IMR-90 (cell line): ENCODE results near the gene MLANA. TPM values are rescaled to one million over a fixed set of nuclear protein-coding genes. Genes with fewer than 3 reads are reported as not detected.

Experiments used
- ATAC-seq: fragments of 200-7000 bp; cut with Tn5 transposase; 2 replicates; pipeline ENCODE4 v1.9.1; 2020; ENCODE audit warnings: low read depth, mild to moderate bottlenecking, moderate library complexity
- BruUV-seq: library from RNA; stranded (reverse); fragments of 400-500 nt; replicated peaks from 2 replicates; lab custom pipeline; 2021; lab: Mats Ljungman, UMichigan
- CTCF ChIA-PET: fragments of 300-600 bp; formaldehyde crosslinking; extraction: SDS; loops from one replicate; lab custom pipeline; 2021; ENCODE audit warnings: antibody characterized with exemption; lab: Yijun Ruan, JAX
- POLR2A ChIA-PET: fragments of 300-600 bp; sonication (Branson Sonifier 250); formaldehyde crosslinking; loops from one replicate; lab custom pipeline; 2022; ENCODE audit warnings: antibody characterized with exemption; ENCODE audit not compliant: unreplicated experiment; lab: Charles Lee
- DNase-seq: peaks from one replicate; pipeline ENCODE4 v3.0.0; 2013
- H2AFZ ChIP-seq: replicated peaks from 2 replicates; pipeline ENCODE3; 2013; ENCODE audit warnings: low read length, mild to moderate bottlenecking; ENCODE audit not compliant: poor library complexity
- H2AK5ac ChIP-seq: 2 replicates; pipeline ENCODE4 v1.6.1; 2013; ENCODE audit warnings: low read depth, low read length, inconsistent platforms
- H2AK9ac ChIP-seq: replicated peaks from 2 replicates; pipeline ENCODE3; 2013; ENCODE audit warnings: mild to moderate bottlenecking, low read depth, low read length, moderate library complexity; ENCODE audit not compliant: poor library complexity
- H2BK120ac ChIP-seq: 2 replicates; pipeline ENCODE4 v1.6.1; 2013; ENCODE audit warnings: low read depth, low read length, inconsistent platforms
- H2BK15ac ChIP-seq: 3 replicates; pipeline ENCODE4 v1.6.1; 2013; ENCODE audit warnings: low read depth, low read length, inconsistent platforms
- H2BK20ac ChIP-seq: 2 replicates; pipeline ENCODE4 v1.6.1; 2013; ENCODE audit warnings: low read depth, mild to moderate bottlenecking, inconsistent platforms, low read length, moderate library complexity
- H2BK5ac ChIP-seq: 2 replicates; pipeline ENCODE4 v1.6.1; 2013; ENCODE audit warnings: mild to moderate bottlenecking, low read depth, low read length, inconsistent platforms; ENCODE audit not compliant: poor library complexity, severe bottlenecking
- H3K14ac ChIP-seq: replicated peaks from 2 replicates; pipeline ENCODE4 v1.6.1; 2013; ENCODE audit warnings: low read depth, low read length, inconsistent platforms
- H3K18ac ChIP-seq: 2 replicates; pipeline ENCODE4 v1.6.1; 2013; ENCODE audit warnings: low read depth, low read length, control low read depth
- H3K23ac ChIP-seq: 2 replicates; pipeline ENCODE4 v1.6.1; 2013; ENCODE audit warnings: low read depth, low read length, inconsistent platforms
- H3K27ac ChIP-seq: 2 replicates; pipeline ENCODE4 v1.5.1; 2013; ENCODE audit warnings: mild to moderate bottlenecking, control low read depth, low read length; ENCODE audit not compliant: insufficient read depth
- H3K27me3 ChIP-seq: 2 replicates; pipeline ENCODE4 v1.6.1; 2013; ENCODE audit warnings: low read length; ENCODE audit not compliant: control insufficient read depth, insufficient read depth
- H3K36me3 ChIP-seq: 2 replicates; pipeline ENCODE4 v1.6.1; 2013; ENCODE audit warnings: low read length, mixed read lengths; ENCODE audit not compliant: control insufficient read depth, insufficient read depth
- H3K4ac ChIP-seq: 2 replicates; pipeline ENCODE4 v1.6.1; 2013; ENCODE audit warnings: low read depth, low read length, inconsistent platforms
- H3K4me1 ChIP-seq: 2 replicates; pipeline ENCODE4 v1.6.1; 2013; ENCODE audit warnings: low read length, mixed read lengths; ENCODE audit not compliant: control insufficient read depth, insufficient read depth
- H3K4me2 ChIP-seq: 2 replicates; pipeline ENCODE4 v1.6.1; 2013; ENCODE audit warnings: low read depth, mild to moderate bottlenecking, control low read depth, low read length, moderate library complexity
- H3K4me3 ChIP-seq: 2 replicates; pipeline ENCODE4 v1.5.1; 2013; ENCODE audit warnings: low read depth, mild to moderate bottlenecking, control low read depth, low read length, moderate library complexity; ENCODE audit not compliant: insufficient read depth
- H3K56ac ChIP-seq: 2 replicates; pipeline ENCODE4 v1.6.1; 2013; ENCODE audit warnings: low read length, inconsistent platforms; ENCODE audit not compliant: insufficient read depth; ENCODE audit errors: extremely low read depth
- H3K79me1 ChIP-seq, 2 experiments: 2 replicates each; pipeline ENCODE4 v1.6.1; 2013; ENCODE audit warnings: low read length in 2 of 2, inconsistent platforms in 1 of 2, low read depth in 1 of 2
- H3K9ac ChIP-seq: 2 replicates; pipeline ENCODE4 v1.6.1; 2013; ENCODE audit warnings: low read depth, low read length, control low read depth
- H3K9me1 ChIP-seq: 2 replicates; pipeline ENCODE4 v1.6.1; 2013; ENCODE audit warnings: low read length, inconsistent platforms; ENCODE audit not compliant: insufficient read depth
- H3K9me3 ChIP-seq: 2 replicates; pipeline ENCODE4 v1.6.1; 2013; ENCODE audit warnings: low read length; ENCODE audit not compliant: control insufficient read depth, insufficient read depth
- H4K20me1 ChIP-seq: 2 replicates; pipeline ENCODE4 v1.6.1; 2013; ENCODE audit warnings: low read length, inconsistent platforms; ENCODE audit not compliant: insufficient read depth
- H4K5ac ChIP-seq: 2 replicates; pipeline ENCODE4 v1.6.1; 2013; ENCODE audit warnings: mild to moderate bottlenecking, low read depth, low read length, control low read depth
- H4K8ac ChIP-seq, 2 experiments: 2 replicates each; pipeline ENCODE4 v1.6.1; 2013; ENCODE audit warnings: low read depth in 2 of 2, low read length in 2 of 2, control low read depth in 1 of 2, inconsistent platforms in 1 of 2
- H4K91ac ChIP-seq: 2 replicates; pipeline ENCODE4 v1.6.1; 2013; ENCODE audit warnings: low read depth, low read length, inconsistent platforms; ENCODE audit not compliant: insufficient read depth
- BHLHE40 ChIP-seq: fragments of 150-350 bp; IDR thresholded peaks from 2 replicates; pipeline ENCODE4 v1.6.1; 2016; ENCODE audit warnings: mild to moderate bottlenecking, low read depth, low read length
- CHD1 ChIP-seq: IDR thresholded peaks from 2 replicates; pipeline ENCODE4 v1.6.1; 2012; ENCODE audit warnings: low read depth, low read length, improper control_type of control experiment
- MAZ ChIP-seq: IDR thresholded peaks from 2 replicates; pipeline ENCODE4 v1.6.1; 2012; ENCODE audit warnings: low read depth, mild to moderate bottlenecking, low read length, improper control_type of control experiment, moderate library complexity, borderline replicate concordance
- RFX5 ChIP-seq: IDR thresholded peaks from 2 replicates; pipeline ENCODE4 v1.8.0; 2012; ENCODE audit warnings: low read depth, mild to moderate bottlenecking, low read length, moderate library complexity
- USF2 ChIP-seq: fragments of 150-350 bp; IDR thresholded peaks from 2 replicates; pipeline ENCODE4 v1.6.1; 2017; ENCODE audit warnings: mild to moderate bottlenecking, antibody characterized with exemption, low read length, low read depth
- WGBS, 2 experiments: methylation state at CpG; one replicate each; pipeline versions ENCODE4 v1.1.5 to v1.1.7; 2013; ENCODE audit warnings: missing lambda C conversion rate in 2 of 2; ENCODE audit not compliant: insufficient read length in 1 of 2; ENCODE audit errors: extremely low coverage in 2 of 2; 5-methylcytosine and 5-hydroxymethylcytosine counted together
- dilution Hi-C: fragments of 300-500 bp; cut with HindIII; formaldehyde crosslinking; loops from one replicate; pipeline ENCODE4 v1.14.3; 2018; ENCODE audit warnings: low sequenced_read_pairs; ENCODE audit not compliant: unreplicated experiment
- in situ Hi-C: fragments of 300-500 bp; cut with MboI; formaldehyde crosslinking; loops from 3 replicates; pipeline ENCODE4 v1.14.3; 2019; ENCODE audit warnings: low sequenced_read_pairs, inconsistent platforms, mixed read lengths
- intact Hi-C: fragments of 100-400 bp; cut with micrococcal nuclease; formaldehyde crosslinking; loops from 2 replicates; pipeline ENCODE4 v1.10.0; 2022
- polyA plus RNA-seq, 3 experiments: library from polyadenylated mRNA; depleted of rRNA; stranded (reverse); fragments of >200 nt; gene quantifications; 2 replicates each; pipeline ENCODE4 v1.2.3, GENCODE V29; 2012; ENCODE audit warnings: low replicate concordance in 1 of 3
- total RNA-seq: library from RNA; depleted of rRNA; stranded (reverse); fragments of >200 nt; gene quantifications from 2 replicates; pipeline ENCODE4 v1.2.3, GENCODE V29; 2012

The MLANA gene
- total and polyA plus RNA-seq, 2 of the 4 experiments (the other 2 are of a cell fraction) = not detected

DNA sequence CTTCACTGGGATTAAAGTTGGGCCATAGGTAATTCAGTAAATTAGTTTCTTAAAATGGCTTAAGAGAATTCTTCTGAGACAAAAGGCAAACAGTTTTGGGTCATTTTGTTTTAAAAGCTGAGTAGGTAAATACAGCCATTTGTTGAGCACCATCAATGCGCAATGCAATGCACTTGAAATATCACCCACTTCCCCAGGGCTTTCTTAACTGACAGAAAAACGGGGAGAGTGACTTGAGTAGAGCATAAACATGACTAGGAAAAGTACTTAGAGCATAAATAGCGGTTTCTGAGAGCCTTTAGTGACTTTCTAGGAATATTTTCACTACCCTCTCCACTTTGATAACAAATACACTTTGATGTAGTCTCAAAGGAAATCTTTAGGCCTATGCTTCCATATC, 27.2 kb downstream of the MLANA start:
- H4K8ac ChIP-seq = no peak overlapping the region
- no peak overlapping the region for H2BK120ac ChIP-seq
- no peaks in the 10 kb centered on the region for H3K27me3 ChIP-seq
- H2BK15ac ChIP-seq = no peak overlapping the region
- H4K20me1 ChIP-seq = no peaks in the 10 kb centered on the region
- H2AK9ac ChIP-seq = no peak overlapping the region
- POLR2A ChIA-PET = no interaction called here
- no peak overlapping the region for H4K91ac ChIP-seq
- H3K18ac ChIP-seq = no peak overlapping the region
- WGBS, 2 experiments = no CpG with 5 or more reads among the region's 3 CpGs
- no peak overlapping the region for H2AK5ac ChIP-seq
- intact Hi-C loops = no loop called here
- CTCF ChIA-PET = no interaction called here
- H2BK20ac ChIP-seq = no peak overlapping the region
- no peak for ATAC-seq
- no peak overlapping the region for H3K4ac ChIP-seq
- dilution Hi-C loops = no loop called here
- H3K14ac ChIP-seq = no peak overlapping the region
- BruUV-seq = no TSS peak
- no peak overlapping the region for H3K4me2 ChIP-seq
- no peaks in the 10 kb centered on the region for H3K4me1 ChIP-seq
- no peak overlapping the region for H3K56ac ChIP-seq
- H3K4me3 ChIP-seq = no peak overlapping the region
- no peak for DNase-seq
- H3K36me3 ChIP-seq = peaks cover 15% of the 10 kb centered on the region
- no peaks in the 10 kb centered on the region for H3K79me1 ChIP-seq
- no peak overlapping the region for H4K5ac ChIP-seq
- H3K27ac ChIP-seq = no peak overlapping the region
- H3K9me3 ChIP-seq = no peaks in the 10 kb centered on the region
- H3K23ac ChIP-seq = no peak overlapping the region
- H2BK5ac ChIP-seq = no peak overlapping the region
- peaks cover 4% of the 10 kb centered on the region; the same call in 1 of the 2 replicates for H3K9me1 ChIP-seq
- in situ Hi-C loops = no loop called here
- no peak overlapping the region for H2AFZ ChIP-seq
- TF ChIP-seq RFX5 (no peak), CHD1 (no peak), MAZ (no peak), USF2 (no peak), BHLHE40 (no peak)
- H3K9ac ChIP-seq = no peak overlapping the region
